ENCODE data around the gene F2RL2.

The F2RL2 gene

GRCh38 chr5:76583163-76584047 lies 39.8 kb downstream of the F2RL2 start:
- no peak for DNase-seq (ENCODE audit: low read depth)

- no peak for DNase-seq (ENCODE audit: low read depth)
Observed at GRCh38 chr5:76582230-76583162, 40.7 kb downstream of the F2RL2 start.

DNA sequence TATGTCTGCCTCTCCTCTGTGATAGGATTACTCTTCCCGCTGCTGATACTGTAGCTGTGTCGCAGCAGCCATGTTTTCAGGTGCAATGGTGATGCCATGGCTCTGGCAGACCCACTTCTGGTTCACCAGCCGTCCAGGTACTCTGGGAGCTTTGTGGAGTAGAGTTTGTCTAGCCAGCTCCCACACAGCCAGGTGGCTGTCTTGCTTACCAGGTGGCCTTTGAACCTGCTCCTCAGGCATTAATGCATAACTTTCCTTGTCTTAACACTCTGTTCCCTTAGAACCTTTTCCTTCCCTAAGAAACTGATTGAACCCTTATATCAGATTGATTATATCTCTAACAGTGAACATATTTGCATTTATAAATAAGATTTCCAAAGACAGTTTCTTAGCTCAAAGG lies 42.2 kb downstream of the F2RL2 start:
- DNase-seq (ENCODE audit: low read depth): no peak

- no peak for DNase-seq (ENCODE audit: low read depth)
Observed at GRCh38 chr5:76579166-76579937, 43.9 kb downstream of the F2RL2 start.

- DNase-seq (ENCODE audit: low read depth): no peak
Observed at GRCh38 chr5:76576996-76577395, 46.2 kb downstream of the F2RL2 start.

DNA sequence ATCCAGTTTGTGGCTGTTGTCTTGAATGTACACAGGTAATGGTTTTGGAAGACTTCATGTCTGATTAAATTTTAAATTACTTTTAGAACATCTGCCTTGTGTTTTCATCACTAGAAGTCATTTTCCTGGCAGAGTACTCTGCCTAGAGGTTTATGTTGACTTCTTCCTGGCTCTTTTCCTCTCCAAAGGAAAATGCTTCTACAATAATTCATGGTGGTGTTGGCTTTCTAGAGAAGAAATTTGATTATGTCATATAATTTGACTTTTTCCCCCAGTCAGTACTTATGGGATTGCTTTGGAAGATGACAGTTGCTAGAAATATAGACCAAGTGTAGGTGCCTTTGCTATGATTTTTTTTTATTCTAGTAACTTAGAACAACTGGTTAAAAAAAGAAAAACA lies 46.8 kb downstream of the F2RL2 start:
- no peak for DNase-seq (ENCODE audit: low read depth)

GRCh38 chr5:76571559-76571958 lies 51.6 kb downstream of the F2RL2 start:
- no peak for DNase-seq (ENCODE audit: low read depth)

DNA sequence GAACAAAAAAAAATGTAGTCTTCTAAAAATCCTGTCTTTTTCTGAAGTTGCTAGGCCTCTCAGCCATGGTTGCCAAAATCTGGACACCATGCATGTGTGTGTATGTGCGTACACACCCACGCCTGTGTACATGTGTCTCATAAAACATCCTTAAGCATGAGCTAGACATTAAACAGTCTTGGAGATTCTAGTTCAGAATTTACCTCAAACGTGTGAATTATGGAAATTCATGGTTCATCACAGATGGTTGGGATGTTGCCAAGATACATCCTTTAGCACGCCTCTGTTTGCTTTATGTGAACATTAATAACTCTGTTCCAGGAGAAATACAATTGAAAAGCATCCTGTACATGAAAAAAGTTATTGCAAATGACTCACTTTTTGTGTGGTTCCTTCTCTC lies 53.0 kb downstream of the F2RL2 start:
- no peak for DNase-seq (ENCODE audit: low read depth)

All from stimulated activated CD8-positive, alpha-beta memory T cell treated with anti-CD3 and anti-CD28 coated beads, Interleukin-15, amount 100 ng/mL, for 24 hours (primary cell).